MM.1S (cell line): ENCODE results near the gene ULK1.

Source experiments
- EZH2 ChIP-seq: fragments of 300-600 bp; sonication (generic); optimal IDR thresholded peaks from 2 replicates; pipeline ENCODE3; 2017; ENCODE audit warnings: low read depth, mild to moderate bottlenecking, antibody characterized with exemption, low read length, mixed read lengths
- EZH2phosphoT487 ChIP-seq: fragments of 300-600 bp; sonication (generic); IDR thresholded peaks from 2 replicates; pipeline ENCODE4 v1.6.1; 2018; ENCODE audit warnings: antibody characterized with exemption, low read length
- TF ChIP-seq, protein P1 (sequence below): fragments of 300-600 bp; sonication (generic); IDR thresholded peaks from 2 replicates; pipeline ENCODE4 v1.5.1; 2016; ENCODE audit warnings: antibody characterized with exemption, low read length, mixed read lengths

DNA sequence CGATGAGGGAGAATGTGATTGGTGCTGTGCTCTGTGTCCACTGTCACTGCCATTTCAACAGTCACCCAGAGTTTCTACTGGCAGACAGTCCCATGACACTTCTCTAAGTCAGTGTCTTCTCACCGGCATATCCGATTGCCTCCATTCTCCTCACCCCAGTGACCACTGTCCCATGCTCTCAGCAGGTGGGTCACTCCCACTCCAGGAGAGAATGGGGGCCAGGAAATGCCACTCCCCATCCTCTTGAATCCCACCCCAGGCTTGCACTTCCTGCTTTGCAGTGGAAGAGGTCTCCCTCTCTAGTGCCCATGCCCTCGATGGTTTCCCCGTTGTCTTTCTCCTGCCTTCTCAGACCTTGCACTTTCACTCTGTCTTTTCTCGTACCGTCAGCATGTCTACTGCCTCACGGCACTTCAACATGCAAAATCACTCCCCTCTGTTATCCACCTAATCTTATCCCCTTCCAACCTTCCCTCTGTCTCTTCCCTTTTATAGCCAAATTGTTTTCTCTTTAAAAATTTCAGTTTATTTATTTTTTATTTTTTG, 53.1 kb downstream of the ULK1 start:
- TF ChIP-seq EZH2: no peak
- TF ChIP-seq, protein P1, sequence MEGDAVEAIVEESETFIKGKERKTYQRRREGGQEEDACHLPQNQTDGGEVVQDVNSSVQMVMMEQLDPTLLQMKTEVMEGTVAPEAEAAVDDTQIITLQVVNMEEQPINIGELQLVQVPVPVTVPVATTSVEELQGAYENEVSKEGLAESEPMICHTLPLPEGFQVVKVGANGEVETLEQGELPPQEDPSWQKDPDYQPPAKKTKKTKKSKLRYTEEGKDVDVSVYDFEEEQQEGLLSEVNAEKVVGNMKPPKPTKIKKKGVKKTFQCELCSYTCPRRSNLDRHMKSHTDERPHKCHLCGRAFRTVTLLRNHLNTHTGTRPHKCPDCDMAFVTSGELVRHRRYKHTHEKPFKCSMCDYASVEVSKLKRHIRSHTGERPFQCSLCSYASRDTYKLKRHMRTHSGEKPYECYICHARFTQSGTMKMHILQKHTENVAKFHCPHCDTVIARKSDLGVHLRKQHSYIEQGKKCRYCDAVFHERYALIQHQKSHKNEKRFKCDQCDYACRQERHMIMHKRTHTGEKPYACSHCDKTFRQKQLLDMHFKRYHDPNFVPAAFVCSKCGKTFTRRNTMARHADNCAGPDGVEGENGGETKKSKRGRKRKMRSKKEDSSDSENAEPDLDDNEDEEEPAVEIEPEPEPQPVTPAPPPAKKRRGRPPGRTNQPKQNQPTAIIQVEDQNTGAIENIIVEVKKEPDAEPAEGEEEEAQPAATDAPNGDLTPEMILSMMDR: no peak
- no peak for TF ChIP-seq EZH2phosphoT487
